HG03139 (cell line): Measurements from ENCODE around the gene OR4C11.

Source experiments
- ATAC-seq: cut with Tn5 transposase; IDR thresholded peaks from one replicate; pipeline ENCODE4 v1.9.1; 2021; ENCODE audit not compliant: unreplicated experiment

The OR4C11 gene, protein sequence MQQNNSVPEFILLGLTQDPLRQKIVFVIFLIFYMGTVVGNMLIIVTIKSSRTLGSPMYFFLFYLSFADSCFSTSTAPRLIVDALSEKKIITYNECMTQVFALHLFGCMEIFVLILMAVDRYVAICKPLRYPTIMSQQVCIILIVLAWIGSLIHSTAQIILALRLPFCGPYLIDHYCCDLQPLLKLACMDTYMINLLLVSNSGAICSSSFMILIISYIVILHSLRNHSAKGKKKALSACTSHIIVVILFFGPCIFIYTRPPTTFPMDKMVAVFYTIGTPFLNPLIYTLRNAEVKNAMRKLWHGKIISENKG

DNA sequence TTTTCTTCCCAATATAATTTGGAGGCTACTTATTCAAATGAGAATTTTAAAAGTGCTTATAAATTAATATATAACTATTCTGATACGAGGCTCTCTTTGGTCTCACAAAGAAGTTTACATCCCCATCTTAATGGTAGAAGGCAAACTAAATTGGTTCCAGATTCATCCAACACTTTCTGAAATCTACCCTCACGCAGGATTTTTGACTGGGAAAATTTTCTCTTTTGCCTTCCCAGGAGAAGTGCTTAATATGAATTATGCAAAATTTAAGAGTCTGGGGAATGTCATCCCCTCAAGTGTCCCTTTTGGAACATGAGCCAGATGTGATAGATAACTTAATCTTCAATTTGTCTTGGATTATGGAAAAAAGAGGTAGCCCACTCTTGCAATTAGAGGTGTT lies at the start of gene OR4C11:
Gene OR4C11 (minus strand): TSS at position 101 of the 400 bp plus-strand sequence. CDS start 3,272 bp downstream, outside the sequence.
- ATAC-seq, result no peak

DNA sequence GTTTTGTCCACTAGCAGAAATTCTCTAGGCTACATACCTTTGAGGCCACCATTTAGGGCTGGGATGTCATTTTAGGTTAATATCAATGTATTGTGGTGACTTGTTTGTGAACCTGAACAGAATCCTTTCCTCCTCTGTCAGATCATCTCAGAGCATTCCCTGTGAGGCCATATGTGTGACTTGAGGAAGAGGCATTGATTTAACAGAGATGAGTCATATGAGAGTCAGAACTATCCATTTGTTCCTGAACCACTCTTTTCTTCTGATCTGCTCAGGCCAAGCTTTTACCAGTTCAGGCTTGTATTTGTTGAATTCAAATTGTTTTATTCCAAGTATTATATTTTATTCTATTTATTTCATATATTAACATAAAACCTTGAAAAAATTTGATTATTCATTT lies 47.7 kb upstream of the OR4C11 start:
- ATAC-seq, result no peak

DNA sequence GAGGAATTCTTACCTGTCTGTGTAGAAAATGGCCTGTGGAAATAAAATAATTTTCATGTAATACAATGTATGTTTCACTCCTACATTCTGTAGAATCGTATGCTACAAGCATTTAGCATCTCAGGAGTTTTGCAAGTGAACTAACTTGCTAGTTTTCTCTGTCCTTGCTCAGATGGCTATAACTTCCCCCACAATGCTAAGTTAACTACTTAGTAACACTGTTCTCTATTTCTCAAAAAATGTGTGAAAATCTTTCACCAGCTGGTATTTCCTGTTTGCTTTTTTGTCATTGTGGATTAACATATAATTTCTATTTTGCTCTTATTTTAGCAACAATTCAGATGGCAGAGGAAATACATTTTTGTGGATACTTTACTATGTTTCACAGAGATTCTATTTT lies 45.1 kb upstream of the OR4C11 start:
- ATAC-seq, result no peak

DNA sequence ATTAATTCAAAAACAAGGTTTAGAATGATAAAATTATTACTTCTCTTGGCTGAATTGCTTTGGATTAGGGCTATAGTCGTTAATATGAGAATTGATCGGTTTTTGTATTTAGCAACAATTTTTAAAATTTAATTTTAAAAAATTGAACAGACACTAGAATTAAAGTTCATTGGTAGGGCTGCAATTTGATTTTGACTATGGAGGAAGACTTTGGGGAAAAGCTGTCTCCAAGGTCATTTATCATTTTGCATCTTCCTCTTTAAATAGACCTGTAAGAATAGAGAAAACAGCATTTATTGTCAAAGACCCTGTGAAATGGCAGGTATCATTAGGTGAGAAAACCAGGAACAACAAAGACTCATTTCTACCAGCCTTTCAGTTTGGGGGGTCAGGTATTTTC lies 40.6 kb upstream of the OR4C11 start, which contains the start of gene OR4S2:
Gene OR4S2 (plus strand): TSS at position 301 of the 400 bp plus-strand sequence. CDS start 2,577 bp downstream, outside the sequence.
- ATAC-seq, result no peak

DNA sequence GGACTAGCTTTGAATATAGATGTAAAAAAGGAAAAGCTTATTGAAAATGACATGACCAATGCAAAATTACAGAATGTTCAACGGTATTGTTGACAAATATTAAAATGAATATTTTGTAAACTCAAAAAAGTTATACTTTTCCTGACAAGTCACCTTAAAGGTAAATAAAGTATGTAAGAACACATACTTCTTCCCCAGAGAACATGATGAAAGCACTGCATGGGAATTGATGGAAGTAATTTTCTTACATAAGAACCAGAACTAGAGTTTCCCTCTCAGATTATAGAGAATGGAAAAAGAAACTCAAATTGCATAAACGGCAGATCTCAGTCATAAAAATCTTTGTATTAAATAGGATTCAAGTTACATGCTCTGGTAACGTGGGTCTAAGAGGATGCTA lies 27.4 kb upstream of the OR4C11 start, which contains the start of gene OR4P4:
Gene OR4P4 (plus strand): TSS at position 301 of the 400 bp plus-strand sequence.
- no peak for ATAC-seq

DNA sequence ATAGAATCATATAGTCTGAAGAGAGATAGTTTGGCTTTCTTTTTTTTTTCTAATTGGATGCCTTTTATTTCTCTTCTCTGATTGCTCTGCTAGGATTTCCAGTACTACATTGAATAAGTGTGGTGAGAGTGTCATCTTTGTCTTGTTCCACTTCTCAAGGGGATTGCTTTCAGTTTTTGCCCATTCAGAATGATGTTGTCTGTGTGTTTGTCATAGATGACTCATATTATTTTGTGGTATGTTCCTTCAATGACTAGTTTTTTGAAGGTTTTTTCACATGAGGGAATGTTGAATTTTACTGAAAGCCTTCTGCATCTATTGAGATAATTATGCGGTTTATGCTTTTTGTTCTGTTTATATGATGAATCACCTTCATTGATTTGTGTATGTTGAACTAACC lies 17.1 kb upstream of the OR4C11 start:
- ATAC-seq, result no peak

DNA sequence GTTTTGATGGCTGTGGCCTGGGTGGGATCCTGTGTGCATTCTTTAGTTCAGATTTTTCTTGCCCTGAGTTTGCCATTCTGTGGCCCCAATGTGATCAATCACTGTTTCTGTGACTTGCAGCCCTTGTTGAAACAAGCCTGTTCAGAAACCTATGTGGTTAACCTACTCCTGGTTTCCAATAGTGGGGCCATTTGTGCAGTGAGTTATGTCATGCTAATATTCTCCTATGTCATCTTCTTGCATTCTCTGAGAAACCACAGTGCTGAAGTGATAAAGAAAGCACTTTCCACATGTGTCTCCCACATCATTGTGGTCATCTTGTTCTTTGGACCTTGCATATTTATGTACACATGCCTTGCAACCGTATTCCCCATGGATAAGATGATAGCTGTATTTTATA lies 34.9 kb downstream of the OR4C11 start:
- ATAC-seq, result no peak

DNA sequence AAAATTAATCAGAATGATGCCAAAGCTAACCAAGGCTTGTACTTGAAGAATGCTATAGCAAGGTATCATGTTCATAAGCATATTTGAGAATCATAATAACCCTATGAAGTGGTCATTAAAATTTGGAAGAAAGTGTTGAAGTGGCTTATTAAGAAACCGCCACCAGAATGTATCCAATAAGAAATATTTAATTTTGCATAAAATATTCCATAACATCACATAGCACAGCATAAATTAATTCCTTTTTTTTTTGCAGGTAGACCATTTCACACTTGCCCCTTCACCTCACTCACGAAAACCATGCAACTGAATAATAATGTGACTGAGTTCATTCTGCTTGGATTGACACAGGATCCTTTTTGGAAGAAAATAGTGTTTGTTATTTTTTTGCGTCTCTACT lies 35.6 kb downstream of the OR4C11 start, which contains the start of gene OR4C16:
Gene OR4C16 (plus strand): TSS at position 301 of the 400 bp plus-strand sequence. CDS start 0 bp downstream, at position 301.
- no peak for ATAC-seq

DNA sequence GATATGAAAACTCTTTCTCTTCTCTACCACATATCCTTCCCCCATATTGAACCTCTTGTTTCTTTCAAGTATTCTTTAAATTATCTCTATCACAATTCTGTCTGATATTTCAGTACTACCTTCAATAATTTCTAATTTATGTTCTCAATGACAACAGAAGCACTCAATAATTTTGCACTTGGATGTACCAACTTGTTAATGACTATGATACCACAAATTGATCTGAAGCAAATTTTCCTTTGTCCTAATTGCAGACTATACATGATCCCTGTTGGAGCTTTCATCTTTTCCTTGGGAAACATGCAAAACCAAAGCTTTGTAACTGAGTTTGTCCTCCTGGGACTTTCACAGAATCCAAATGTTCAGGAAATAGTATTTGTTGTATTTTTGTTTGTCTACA lies 53.3 kb downstream of the OR4C11 start, which contains the start of gene OR4C15:
Gene OR4C15 (plus strand): TSS at position 301 of the 400 bp plus-strand sequence. CDS start 0 bp downstream, at position 301.
- ATAC-seq, result no peak
